Lower leg skin (tissue), 4 donors: ENCODE data around the gene COX6B2. TPM values are rescaled to one million over a fixed set of nuclear protein-coding genes. Genes with fewer than 3 reads are reported as not detected.

Experiments
- DNase-seq, 2 donors: peaks; one replicate each; pipeline ENCODE4 v3.0.0-alpha.2; 2019; ENCODE audit warnings: low spot score in 2 of 2
- H3K4me3 ChIP-seq: fragments of 200-600 bp; sonication (generic); 2 replicates; pipeline ENCODE4 v1.5.1; 2017; ENCODE audit warnings: mild to moderate bottlenecking, low read depth; ENCODE audit not compliant: poor library complexity, severe bottlenecking
- POLR2A ChIP-seq, 2 donors: fragments of 450-650 bp; IDR thresholded peaks; one replicate each; pipeline ENCODE4 v1.6.1; 2016 to 2017; ENCODE audit warnings: antibody characterized with exemption in 2 of 2, mild to moderate bottlenecking in 1 of 2, moderate library complexity in 1 of 2
- WGBS, 2 donors: methylation state at CpG; one replicate each; pipeline ENCODE4 v1.1.5; 2018; 5-methylcytosine and 5-hydroxymethylcytosine counted together
- intact Hi-C: fragments of 100-400 bp; cut with DNase I; formaldehyde crosslinking; loops from one replicate; pipeline ENCODE4 v1.15.0; 2023; ENCODE audit warnings: low total_unique reads
- total RNA-seq, 4 donors: library from RNA; depleted of rRNA; stranded (reverse); fragments of >200 nt; gene quantifications; one replicate each; pipeline ENCODE4 v1.1.0, GENCODE V29; 2016
- TF ChIP-seq, protein P1 (sequence below), 3 donors: fragments of 450-650 bp; IDR thresholded peaks; one replicate each; pipeline ENCODE4 v1.5.1; 2016; ENCODE audit warnings: antibody characterized with exemption in 3 of 3, mild to moderate bottlenecking in 3 of 3, moderate library complexity in 2 of 3

COX6B2 gene
- total RNA-seq, 4 donors from 2014 or later: 0.42 to 1.1 (median 0.49) TPM; not detected in 1

DNA sequence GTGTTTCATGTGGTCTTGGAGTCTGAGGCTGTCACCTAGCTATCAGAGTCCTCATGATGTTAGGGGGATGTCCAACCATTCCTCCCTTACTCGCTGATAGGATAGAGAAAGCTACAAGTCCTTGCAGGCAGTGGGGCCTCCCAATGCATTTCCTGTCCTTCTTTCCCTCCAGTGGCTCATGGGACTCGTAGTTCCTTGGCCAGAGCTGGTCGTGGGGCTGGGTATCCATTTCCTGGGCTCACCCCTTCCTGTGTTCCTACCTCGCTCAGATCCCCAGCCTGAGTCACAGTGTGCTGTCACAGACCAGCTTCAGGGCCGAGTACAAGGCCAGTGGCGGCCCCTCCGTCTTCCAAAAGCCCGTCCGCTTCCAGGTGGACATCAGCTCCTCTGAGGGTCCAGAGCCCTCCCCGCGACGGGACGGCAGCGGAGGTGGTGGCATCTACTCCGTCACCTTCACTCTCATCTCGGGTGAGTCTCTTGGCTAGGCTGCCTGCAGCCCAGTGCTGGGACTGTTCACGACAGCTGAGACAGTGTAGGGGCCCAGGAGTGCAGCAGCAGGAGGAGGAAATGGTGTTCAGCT is 48.4 kb downstream of the COX6B2 start:
- H3K4me3 ChIP-seq: no peak overlapping the region
- DNase-seq: no peak
- WGBS, 2 donors: 90 to 95% methylated on average over 14 to 17 of the region's 17 CpGs
- intact Hi-C loops: no loop called here
- no peak for TF ChIP-seq POLR2A (IDR thresholded peaks at IDR 0.05)
- TF ChIP-seq, protein P1, sequence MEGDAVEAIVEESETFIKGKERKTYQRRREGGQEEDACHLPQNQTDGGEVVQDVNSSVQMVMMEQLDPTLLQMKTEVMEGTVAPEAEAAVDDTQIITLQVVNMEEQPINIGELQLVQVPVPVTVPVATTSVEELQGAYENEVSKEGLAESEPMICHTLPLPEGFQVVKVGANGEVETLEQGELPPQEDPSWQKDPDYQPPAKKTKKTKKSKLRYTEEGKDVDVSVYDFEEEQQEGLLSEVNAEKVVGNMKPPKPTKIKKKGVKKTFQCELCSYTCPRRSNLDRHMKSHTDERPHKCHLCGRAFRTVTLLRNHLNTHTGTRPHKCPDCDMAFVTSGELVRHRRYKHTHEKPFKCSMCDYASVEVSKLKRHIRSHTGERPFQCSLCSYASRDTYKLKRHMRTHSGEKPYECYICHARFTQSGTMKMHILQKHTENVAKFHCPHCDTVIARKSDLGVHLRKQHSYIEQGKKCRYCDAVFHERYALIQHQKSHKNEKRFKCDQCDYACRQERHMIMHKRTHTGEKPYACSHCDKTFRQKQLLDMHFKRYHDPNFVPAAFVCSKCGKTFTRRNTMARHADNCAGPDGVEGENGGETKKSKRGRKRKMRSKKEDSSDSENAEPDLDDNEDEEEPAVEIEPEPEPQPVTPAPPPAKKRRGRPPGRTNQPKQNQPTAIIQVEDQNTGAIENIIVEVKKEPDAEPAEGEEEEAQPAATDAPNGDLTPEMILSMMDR (IDR thresholded peaks at IDR 0.05): no peak

DNA sequence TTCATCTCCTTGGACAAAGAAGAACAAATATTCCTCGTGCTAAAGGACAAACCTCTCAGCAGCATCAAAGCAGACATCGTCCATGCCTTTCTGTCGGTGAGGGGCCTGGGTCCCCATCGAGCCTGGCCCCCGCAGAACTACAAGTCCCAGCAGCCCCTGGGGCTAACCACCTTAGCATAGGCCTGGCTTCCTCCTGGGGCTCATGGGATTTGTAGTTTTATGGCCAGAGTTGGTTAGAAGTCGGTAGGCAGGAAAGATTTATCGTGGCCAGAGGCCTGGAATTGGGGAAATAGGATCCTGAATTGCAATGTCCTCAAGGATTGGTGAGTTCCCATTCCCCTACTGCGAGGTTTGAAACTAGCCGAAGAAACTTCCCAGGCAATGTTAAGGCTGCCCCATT is 49.0 kb downstream of the COX6B2 start:
- WGBS, 2 donors: 80 to 90% methylated on average over 9 of the region's 9 CpGs
- TF ChIP-seq POLR2A (IDR thresholded peaks at IDR 0.05): no peak
- TF ChIP-seq, protein P1 (IDR thresholded peaks at IDR 0.05): no peak
- intact Hi-C loops: no loop called here
- no peak overlapping the region for H3K4me3 ChIP-seq
- DNase-seq: no peak

DNA sequence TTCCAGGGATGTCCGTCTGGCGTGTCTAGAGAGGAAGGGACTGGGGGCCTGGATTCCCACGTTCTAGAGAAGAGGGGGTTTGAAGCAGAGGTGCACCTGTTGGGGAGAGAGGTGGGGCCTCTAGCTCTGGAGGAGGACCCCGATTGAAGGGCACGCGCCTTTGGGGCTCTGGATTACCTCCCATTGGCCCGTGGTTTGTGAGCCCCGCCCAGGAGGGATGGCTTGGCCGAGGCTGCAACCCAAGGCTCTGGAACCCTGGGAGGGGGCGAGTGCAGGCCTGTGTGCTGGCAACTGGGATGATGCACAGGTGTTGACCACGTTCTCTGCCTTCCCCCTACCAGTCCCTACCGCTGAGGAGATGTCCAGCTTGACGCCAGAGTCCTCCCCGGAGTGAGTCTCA is 49.5 kb downstream of the COX6B2 start:
- no peak for DNase-seq
- intact Hi-C loops: no loop called here
- TF ChIP-seq, protein P1 (IDR thresholded peaks at IDR 0.05): no peak
- no peak for TF ChIP-seq POLR2A (IDR thresholded peaks at IDR 0.05)
- WGBS, 2 donors: 60 to 75% methylated on average over 14 of the region's 14 CpGs
- H3K4me3 ChIP-seq: no peak overlapping the region

DNA sequence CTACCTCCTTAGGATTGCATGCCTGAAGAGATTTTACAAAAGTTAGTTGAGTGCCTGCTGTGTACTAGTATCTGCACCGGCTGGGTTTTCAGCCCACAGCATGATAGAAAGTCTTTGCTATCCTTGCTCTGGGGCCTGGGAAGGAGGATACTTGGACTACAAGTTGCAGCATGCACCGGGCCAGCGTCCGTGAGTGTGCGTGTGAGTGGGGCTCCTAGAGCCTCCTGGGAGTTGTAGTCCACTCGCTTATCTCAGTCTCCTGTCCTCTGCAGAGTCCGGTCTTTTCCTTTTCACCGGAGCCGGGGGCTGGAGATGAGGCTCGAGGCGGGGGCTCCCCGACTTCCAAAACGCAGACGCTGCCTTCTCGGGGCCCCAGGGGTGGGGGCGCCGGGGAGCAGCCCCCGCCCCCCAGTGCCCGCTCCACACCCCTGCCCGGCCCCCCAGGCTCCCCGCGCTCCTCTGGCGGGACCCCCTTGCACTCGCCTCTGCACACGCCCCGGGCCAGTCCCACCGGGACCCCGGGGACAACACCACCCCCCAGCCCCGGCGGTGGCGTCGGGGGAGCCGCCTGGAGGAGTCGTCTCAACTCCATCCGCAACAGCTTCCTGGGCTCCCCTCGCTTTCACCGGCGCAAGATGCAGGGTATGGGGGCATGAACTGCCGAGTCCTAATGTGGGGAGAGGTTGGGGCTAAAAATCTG is 50.1 kb downstream of the COX6B2 start:
- DNase-seq: no peak
- intact Hi-C loops: no loop called here
- 88 to 92% methylated on average over 34 to 36 of the region's 39 CpGs for WGBS, 2 donors
- TF ChIP-seq POLR2A (IDR thresholded peaks at IDR 0.05): no peak
- TF ChIP-seq, protein P1 (IDR thresholded peaks at IDR 0.05): no peak
- H3K4me3 ChIP-seq: no peak overlapping the region

DNA sequence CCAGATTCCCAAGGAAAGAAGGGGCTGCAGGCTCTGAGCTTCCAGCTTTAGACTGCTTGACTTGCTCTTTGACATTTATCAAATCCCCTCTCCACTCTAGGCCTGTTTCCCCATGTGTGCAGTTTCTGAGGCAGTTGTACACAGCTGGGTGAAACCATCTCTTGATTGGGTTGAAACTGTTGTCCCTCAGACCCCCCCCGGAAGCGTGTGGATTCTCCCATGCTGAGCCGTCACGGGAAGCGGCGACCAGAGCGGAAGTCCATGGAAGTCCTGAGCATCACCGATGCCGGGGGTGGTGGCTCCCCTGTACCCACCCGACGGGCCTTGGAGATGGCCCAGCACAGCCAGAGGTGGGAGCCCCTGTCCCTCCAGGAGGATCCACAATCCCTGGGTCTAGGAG is 51.0 kb downstream of the COX6B2 start:
- TF ChIP-seq, protein P1 (IDR thresholded peaks at IDR 0.05): no peak
- no peak for TF ChIP-seq POLR2A (IDR thresholded peaks at IDR 0.05)
- DNase-seq: no peak
- H3K4me3 ChIP-seq: no peak overlapping the region
- intact Hi-C loops: no loop called here
- 92 to 94% methylated on average over 11 of the region's 11 CpGs for WGBS, 2 donors
